Measurements from ENCODE around the gene COL18A1. TPM values are rescaled to one million over a fixed set of nuclear protein-coding genes. Genes with fewer than 3 reads are reported as not detected.
A peak's percentile ranks its signal among the peaks of the same experiment; 100 is the strongest.
"Not testable (repeated sequence)": the region's sequence is repeated elsewhere in the genome, so short reads cannot be mapped to it uniquely, and the experiment has no call there.

The COL18A1 gene
- total and polyA plus RNA-seq, 7 experiments from 2014 or later: 7.0 to 89.8 (median 15.4) TPM

GRCh38 chr21:45501081-45502005 is 96.4 kb downstream of the COL18A1 start:
- H3K9me3 Mint-ChIP-seq; H3K9me3 ChIP-seq (ENCODE audit: control insufficient read depth in 2 of 3, low read length in 3 of 3); H3K4me3 ChIP-seq (ENCODE audit: low read length); H3K27me3 ChIP-seq (ENCODE audit: control insufficient read depth in 2 of 2, insufficient read depth in 2 of 2, low read length in 2 of 2); ATAC-seq; H3K27me3 Mint-ChIP-seq; intact Hi-C loops (cut with micrococcal nuclease); CTCF ChIA-PET; H3K4me1 ChIP-seq (ENCODE audit: control insufficient read depth in 2 of 2, insufficient read depth in 2 of 2, low read length in 2 of 2); H3K4me3 Mint-ChIP-seq; H3K27ac ChIP-seq (ENCODE audit: low read depth, low read length); POLR2A ChIA-PET: not testable (repeated sequence)
- peaks cover 0 to 23% (median 4%) of the 10 kb centered on the region in 3 experiments for H3K36me3 ChIP-seq (ENCODE audit: control insufficient read depth in 2 of 3, insufficient read depth in 3 of 3, low read length in 3 of 3)
- Mint-ChIP-seq H3K4me1 (peaks cover 3 to 15% (median 12%) of the 10 kb centered on the region in 7 donors), H3K27ac (peak overlapping the region in 4 of 9 donors; percentile 6 to 71 (median 42)), H3K36me3 (peaks cover 0 to 13% (median 5%) of the 10 kb centered on the region in 5 donors)
- peak in 1 of 9 donors; percentile 3 for DNase-seq

- DNase-seq: peak in 1 of 9 donors; percentile 6
- no peaks in the 10 kb centered on the region for H3K9me3 ChIP-seq (ENCODE audit: control insufficient read depth in 2 of 3, low read length in 3 of 3)
- POLR2A ChIA-PET: no interaction called here
Measured at GRCh38 chr21:45502006-45502345, 97.0 kb downstream of the COL18A1 start.

GRCh38 chr21:45502600-45502999 is 97.6 kb downstream of the COL18A1 start:
- Mint-ChIP-seq H3K4me3 (no peak overlapping the region), H3K4me1 (peaks cover 3 to 15% (median 12%) of the 10 kb centered on the region in 7 donors), H3K27ac (peak overlapping the region in 3 of 9 donors; percentile 15 to 51 (median 24)), H3K36me3 (peaks cover 0 to 13% (median 5%) of the 10 kb centered on the region in 5 donors), H3K27me3 (no peaks in the 10 kb centered on the region), H3K9me3 (peaks cover 0 to 8% (median 0%) of the 10 kb centered on the region in 11 donors)
- no peak overlapping the region for H3K4me3 ChIP-seq (ENCODE audit: low read length)
- no peak for DNase-seq
- H3K27me3 ChIP-seq (ENCODE audit: control insufficient read depth in 2 of 2, insufficient read depth in 2 of 2, low read length in 2 of 2): no peaks in the 10 kb centered on the region
- H3K36me3 ChIP-seq (ENCODE audit: control insufficient read depth in 2 of 3, insufficient read depth in 3 of 3, low read length in 3 of 3): peaks cover 0 to 11% (median under 1%) of the 10 kb centered on the region in 3 experiments
- ChIA-PET CTCF (no interaction called here), POLR2A (no interaction called here)
- H3K4me1 ChIP-seq (ENCODE audit: control insufficient read depth in 2 of 2, insufficient read depth in 2 of 2, low read length in 2 of 2): no peaks in the 10 kb centered on the region
- intact Hi-C loops (cut with micrococcal nuclease): no loop called here
- no peak for ATAC-seq
- H3K27ac ChIP-seq (ENCODE audit: low read depth, low read length): no peak overlapping the region
- no peaks in the 10 kb centered on the region for H3K9me3 ChIP-seq (ENCODE audit: control insufficient read depth in 2 of 3, low read length in 3 of 3)

More at GRCh38 chr21:45502006-45502345, 97.0 kb downstream of the COL18A1 start:
- H3K4me3 Mint-ChIP-seq: no peak overlapping the region
- CTCF ChIA-PET: no interaction called here
- H3K27ac Mint-ChIP-seq: peak overlapping the region in 2 of 9 donors; percentile 24 to 34
- peaks cover 3 to 15% (median 12%) of the 10 kb centered on the region in 7 donors for H3K4me1 Mint-ChIP-seq
- H3K9me3 Mint-ChIP-seq: peaks cover 0 to 8% (median 0%) of the 10 kb centered on the region in 11 donors
- H3K36me3 Mint-ChIP-seq: peaks cover 0 to 13% (median 5%) of the 10 kb centered on the region in 5 donors
- no peak for ATAC-seq
- intact Hi-C loops (cut with micrococcal nuclease): no loop called here
- H3K4me1 ChIP-seq (ENCODE audit: control insufficient read depth in 2 of 2, insufficient read depth in 2 of 2, low read length in 2 of 2): no peaks in the 10 kb centered on the region
- no peak overlapping the region for H3K4me3 ChIP-seq (ENCODE audit: low read length)
- H3K36me3 ChIP-seq (ENCODE audit: control insufficient read depth in 2 of 3, insufficient read depth in 3 of 3, low read length in 3 of 3): peaks cover 0 to 17% (median 4%) of the 10 kb centered on the region in 3 experiments
- H3K27me3 ChIP-seq (ENCODE audit: control insufficient read depth in 2 of 2, insufficient read depth in 2 of 2, low read length in 2 of 2): no peaks in the 10 kb centered on the region
- H3K27ac ChIP-seq (ENCODE audit: low read depth, low read length): no peak overlapping the region
- H3K27me3 Mint-ChIP-seq: no peaks in the 10 kb centered on the region

- H3K27me3 Mint-ChIP-seq; H3K27ac ChIP-seq (ENCODE audit: low read depth, low read length); H3K4me3 ChIP-seq (ENCODE audit: low read length); ATAC-seq; H3K36me3 ChIP-seq (ENCODE audit: control insufficient read depth in 2 of 3, insufficient read depth in 3 of 3, low read length in 3 of 3); H3K4me3 Mint-ChIP-seq; H3K4me1 ChIP-seq (ENCODE audit: control insufficient read depth in 2 of 2, insufficient read depth in 2 of 2, low read length in 2 of 2); H3K9me3 ChIP-seq (ENCODE audit: control insufficient read depth in 2 of 3, low read length in 3 of 3); H3K9me3 Mint-ChIP-seq; DNase-seq; CTCF ChIA-PET; intact Hi-C loops (cut with micrococcal nuclease); POLR2A ChIA-PET; H3K27me3 ChIP-seq (ENCODE audit: control insufficient read depth in 2 of 2, insufficient read depth in 2 of 2, low read length in 2 of 2): not testable (repeated sequence)
- Mint-ChIP-seq H3K4me1 (peaks cover 3 to 15% (median 12%) of the 10 kb centered on the region in 7 donors), H3K27ac (peak overlapping the region in 1 of 9 donors; percentile 24), H3K36me3 (peaks cover 0 to 13% (median 5%) of the 10 kb centered on the region in 5 donors)
Measured at GRCh38 chr21:45503226-45503625, 98.3 kb downstream of the COL18A1 start.

- intact Hi-C loops (cut with micrococcal nuclease): no loop called here
- Histone ChIP-seq H3K27me3 (ENCODE audit: control insufficient read depth in 2 of 2, insufficient read depth in 2 of 2, low read length in 2 of 2) (no peaks in the 10 kb centered on the region), H3K4me1 (ENCODE audit: control insufficient read depth in 2 of 2, insufficient read depth in 2 of 2, low read length in 2 of 2) (no peaks in the 10 kb centered on the region), H3K27ac (ENCODE audit: low read depth, low read length) (no peak overlapping the region), H3K36me3 (ENCODE audit: control insufficient read depth in 2 of 3, insufficient read depth in 3 of 3, low read length in 3 of 3) (peaks cover 0 to 4% (median 0%) of the 10 kb centered on the region in 3 experiments), H3K9me3 (ENCODE audit: control insufficient read depth in 2 of 3, low read length in 3 of 3) (no peaks in the 10 kb centered on the region), H3K4me3 (ENCODE audit: low read length) (no peak overlapping the region)
- Mint-ChIP-seq H3K36me3 (peaks cover 0 to 7% (median 5%) of the 10 kb centered on the region in 5 donors), H3K4me1 (peaks cover 3 to 9% (median 7%) of the 10 kb centered on the region in 7 donors), H3K27ac (no peak overlapping the region), H3K9me3 (peaks cover 0 to 8% (median 0%) of the 10 kb centered on the region in 11 donors), H3K27me3 (no peaks in the 10 kb centered on the region), H3K4me3 (no peak overlapping the region)
- DNase-seq (no peak), ATAC-seq (no peak)
- CTCF ChIA-PET: no interaction called here
- POLR2A ChIA-PET: no interaction called here
Measured at GRCh38 chr21:45504021-45504515, 99.1 kb downstream of the COL18A1 start.

GRCh38 chr21:45504516-45505415 is 99.8 kb downstream of the COL18A1 start:
- Histone ChIP-seq H3K36me3 (ENCODE audit: control insufficient read depth in 2 of 3, insufficient read depth in 3 of 3, low read length in 3 of 3) (no peaks in the 10 kb centered on the region), H3K27me3 (ENCODE audit: control insufficient read depth in 2 of 2, insufficient read depth in 2 of 2, low read length in 2 of 2) (no peaks in the 10 kb centered on the region), H3K4me3 (ENCODE audit: low read length) (no peak overlapping the region), H3K9me3 (ENCODE audit: control insufficient read depth in 2 of 3, low read length in 3 of 3) (no peaks in the 10 kb centered on the region), H3K27ac (ENCODE audit: low read depth, low read length) (no peak overlapping the region), H3K4me1 (ENCODE audit: control insufficient read depth in 2 of 2, insufficient read depth in 2 of 2, low read length in 2 of 2) (no peaks in the 10 kb centered on the region)
- intact Hi-C loops (cut with micrococcal nuclease): no loop called here
- peaks cover 0 to 7% (median 5%) of the 10 kb centered on the region in 5 donors for H3K36me3 Mint-ChIP-seq
- ChIA-PET POLR2A (no interaction called here), CTCF (no interaction called here)
- DNase-seq: no peak
- H3K27ac Mint-ChIP-seq: no peak overlapping the region
- peaks cover 0 to 6% (median 0%) of the 10 kb centered on the region in 11 donors for H3K9me3 Mint-ChIP-seq
- no peaks in the 10 kb centered on the region for H3K27me3 Mint-ChIP-seq
- no peak for ATAC-seq
- H3K4me3 Mint-ChIP-seq: no peak overlapping the region
- H3K4me1 Mint-ChIP-seq: peaks cover 1 to 5% (median 3%) of the 10 kb centered on the region in 7 donors
